T-helper 17 cell (primary cell): ENCODE data around the gene RUNX3. TPM values are rescaled to one million over a fixed set of nuclear protein-coding genes. Genes with fewer than 3 reads are reported as not detected.

ENCODE experiments used
- ATAC-seq: fragments of 150-1000 bp; cut with Tn5 transposase; 2 replicates; pipeline ENCODE4 v1.10.0; 2021; ENCODE audit warnings: mild to moderate bottlenecking, moderate library complexity
- DNase-seq, 3 donors: peaks; one replicate each; pipeline versions ENCODE4 v3.0.0 to v3.0.0-alpha.2; 2020 to 2021
- H3K9me3 ChIP-seq: one replicate; pipeline ENCODE4 v1.7.0; 2013; ENCODE audit warnings: low read length, mild to moderate bottlenecking; ENCODE audit not compliant: control insufficient read depth, poor library complexity, severe bottlenecking
- H3K27ac Mint-ChIP-seq: one replicate; pipeline ENCODE4 v1.8.0; 2022; ENCODE audit warnings: mild to moderate bottlenecking, moderate library complexity, mixed read lengths
- H3K27me3 Mint-ChIP-seq: one replicate; pipeline ENCODE4 v1.8.0; 2022; ENCODE audit warnings: mixed read lengths
- H3K36me3 Mint-ChIP-seq: one replicate; pipeline ENCODE4 v1.8.0; 2022; ENCODE audit warnings: low read depth, mixed read lengths
- H3K4me1 Mint-ChIP-seq: one replicate; pipeline ENCODE4 v1.8.0; 2022; ENCODE audit warnings: mild to moderate bottlenecking, mixed read lengths
- H3K4me3 Mint-ChIP-seq: one replicate; pipeline ENCODE4 v1.8.0; 2022; ENCODE audit warnings: mild to moderate bottlenecking, moderate library complexity, mixed read lengths
- total RNA-seq, 4 donors: library from RNA in 2 of 4; stranded (reverse) in 2 of 4; gene quantifications; one replicate each; pipeline ENCODE4 v1.2.3 and lab custom pipeline; 2022 to 2026

Gene RUNX3
- total RNA-seq, 2 donors from 2014 or later = 186 to 243 TPM

DNA sequence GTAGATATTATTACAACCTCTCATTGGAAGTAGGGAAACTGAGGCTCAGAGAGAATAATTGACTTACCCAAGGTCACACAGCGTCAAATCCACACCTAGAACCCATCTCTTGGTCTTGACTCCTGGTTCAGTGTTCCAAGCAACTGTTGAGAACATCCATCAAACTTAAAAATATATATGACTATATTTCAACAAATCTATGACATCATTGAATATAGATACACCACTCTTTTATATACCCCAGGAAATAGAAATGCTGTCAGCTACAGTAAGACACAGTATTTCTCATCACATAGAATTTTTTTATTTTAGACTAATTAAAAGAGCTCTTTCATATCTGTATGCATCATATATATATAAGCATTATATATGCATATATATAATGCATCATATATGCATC is 56.9 kb downstream of the RUNX3 start:
- Mint-ChIP-seq H3K4me1 (peaks cover 8% of the 10 kb centered on the region), H3K27ac (no peak overlapping the region), H3K27me3 (peaks cover 10% of the 10 kb centered on the region), H3K36me3 (no peaks in the 10 kb centered on the region), H3K4me3 (peak overlapping the region; percentile 31)
- no peak for DNase-seq
- no peak for ATAC-seq
- no peaks in the 10 kb centered on the region for H3K9me3 ChIP-seq

DNA sequence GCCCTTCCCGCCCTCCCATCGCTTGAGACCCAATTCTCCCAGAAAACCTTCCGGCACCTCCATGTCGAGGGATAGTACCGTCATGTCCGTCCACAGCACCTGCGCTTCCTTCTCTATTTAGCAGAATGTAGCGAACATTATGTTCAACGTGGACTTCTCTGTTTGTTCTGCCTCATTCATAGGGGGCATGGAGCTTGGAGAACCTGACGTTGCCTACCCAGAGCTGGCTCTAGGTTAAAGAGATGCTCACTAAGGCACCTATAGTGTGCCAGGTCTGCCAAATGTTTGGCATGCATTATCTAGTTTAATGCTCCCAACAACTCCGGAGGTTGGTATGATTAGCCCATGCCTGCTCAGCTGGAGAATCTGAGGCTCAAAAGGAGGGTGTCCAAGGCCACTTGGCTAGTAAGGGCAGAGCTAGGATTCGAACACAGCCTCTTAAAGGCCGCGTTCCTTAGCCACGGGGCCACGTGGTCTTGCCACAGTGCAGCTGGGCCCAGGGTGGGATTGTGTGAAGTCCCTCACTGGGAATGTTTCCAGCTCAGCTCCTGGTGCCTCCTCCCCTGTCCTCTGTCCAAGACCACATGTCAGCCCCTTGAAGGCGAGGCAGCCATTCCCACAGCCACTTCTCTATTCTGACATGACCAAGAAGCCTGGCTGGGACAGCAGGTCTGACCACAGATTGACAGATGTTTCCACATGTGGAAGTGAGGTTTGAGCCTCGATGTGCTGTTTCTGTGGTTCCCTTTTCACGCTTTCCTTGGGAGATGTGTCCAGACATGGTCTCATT is 57.8 kb downstream of the RUNX3 start:
- Mint-ChIP-seq H3K27ac (no peak overlapping the region), H3K27me3 (peaks cover 19% of the 10 kb centered on the region), H3K4me1 (peaks cover 11% of the 10 kb centered on the region), H3K4me3 (no peak overlapping the region), H3K36me3 (no peaks in the 10 kb centered on the region)
- DNase-seq = no peak
- no peaks in the 10 kb centered on the region for H3K9me3 ChIP-seq
- ATAC-seq = no peak

DNA sequence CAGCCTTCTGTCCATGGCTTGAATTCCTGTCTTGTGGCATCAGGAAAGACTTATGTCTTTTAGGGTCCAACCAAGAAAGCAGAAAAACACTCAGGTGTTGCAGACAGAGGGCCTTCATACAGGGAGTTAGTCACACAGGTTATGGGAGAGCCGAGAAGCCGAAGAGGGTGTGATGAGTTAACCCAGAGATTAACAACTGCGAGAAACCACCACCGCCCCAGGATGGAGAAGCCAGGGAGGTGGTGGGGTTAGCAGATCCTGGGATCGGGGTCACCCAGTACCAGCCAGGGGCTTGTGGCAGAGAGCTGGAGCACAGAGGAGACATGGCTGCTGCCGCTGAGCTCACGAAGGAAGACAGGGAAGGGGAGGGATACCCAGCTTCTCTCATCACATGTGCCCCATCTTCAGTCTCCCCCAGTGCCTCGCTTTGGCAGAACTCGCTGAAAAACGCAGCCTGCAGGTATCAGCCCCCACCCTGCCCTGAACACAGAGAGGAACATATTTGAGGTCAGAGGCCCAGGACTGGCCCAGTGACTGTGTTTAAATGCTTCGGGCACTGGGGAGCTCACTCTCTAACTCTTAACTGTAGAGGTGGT is 58.7 kb downstream of the RUNX3 start:
- Mint-ChIP-seq H3K27ac (no peak overlapping the region), H3K4me1 (peaks cover 11% of the 10 kb centered on the region), H3K27me3 (peaks cover 27% of the 10 kb centered on the region), H3K36me3 (no peaks in the 10 kb centered on the region), H3K4me3 (no peak overlapping the region)
- DNase-seq = no peak
- no peak for ATAC-seq
- no peaks in the 10 kb centered on the region for H3K9me3 ChIP-seq

DNA sequence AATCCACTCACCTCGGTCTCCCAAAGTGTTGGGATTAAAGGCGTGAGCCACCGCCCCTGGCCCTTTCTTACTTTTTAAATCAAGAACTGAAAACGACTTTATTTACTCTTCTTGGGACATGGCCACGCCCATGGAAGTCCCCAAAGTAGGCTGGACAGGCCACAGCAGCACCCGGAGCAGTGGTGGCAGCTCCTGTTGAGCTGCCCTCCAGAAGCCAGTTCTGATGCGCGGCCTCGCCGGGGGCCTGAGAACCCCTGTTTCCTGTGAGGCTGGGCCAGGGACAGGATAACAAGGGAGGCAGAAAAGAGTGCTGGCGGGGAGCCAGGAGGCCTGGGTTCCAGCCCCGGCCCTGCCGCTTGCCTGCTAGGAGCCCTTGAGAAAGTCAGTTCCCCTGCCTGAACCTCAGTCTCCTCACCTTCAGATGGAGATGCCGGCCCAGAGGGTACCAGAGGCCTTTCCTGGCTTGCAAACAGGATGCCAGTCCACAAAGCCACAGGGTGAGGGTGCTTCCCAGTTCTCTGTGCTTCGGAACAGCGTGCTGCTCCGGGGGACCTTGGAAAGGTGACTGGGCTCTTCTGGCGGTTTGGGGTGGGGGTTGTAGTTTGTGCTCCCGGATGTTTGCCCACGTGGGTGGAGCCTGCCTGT is 59.4 kb downstream of the RUNX3 start:
- no peak for DNase-seq
- Mint-ChIP-seq H3K36me3 (no peaks in the 10 kb centered on the region), H3K27ac (no peak overlapping the region)

DNA sequence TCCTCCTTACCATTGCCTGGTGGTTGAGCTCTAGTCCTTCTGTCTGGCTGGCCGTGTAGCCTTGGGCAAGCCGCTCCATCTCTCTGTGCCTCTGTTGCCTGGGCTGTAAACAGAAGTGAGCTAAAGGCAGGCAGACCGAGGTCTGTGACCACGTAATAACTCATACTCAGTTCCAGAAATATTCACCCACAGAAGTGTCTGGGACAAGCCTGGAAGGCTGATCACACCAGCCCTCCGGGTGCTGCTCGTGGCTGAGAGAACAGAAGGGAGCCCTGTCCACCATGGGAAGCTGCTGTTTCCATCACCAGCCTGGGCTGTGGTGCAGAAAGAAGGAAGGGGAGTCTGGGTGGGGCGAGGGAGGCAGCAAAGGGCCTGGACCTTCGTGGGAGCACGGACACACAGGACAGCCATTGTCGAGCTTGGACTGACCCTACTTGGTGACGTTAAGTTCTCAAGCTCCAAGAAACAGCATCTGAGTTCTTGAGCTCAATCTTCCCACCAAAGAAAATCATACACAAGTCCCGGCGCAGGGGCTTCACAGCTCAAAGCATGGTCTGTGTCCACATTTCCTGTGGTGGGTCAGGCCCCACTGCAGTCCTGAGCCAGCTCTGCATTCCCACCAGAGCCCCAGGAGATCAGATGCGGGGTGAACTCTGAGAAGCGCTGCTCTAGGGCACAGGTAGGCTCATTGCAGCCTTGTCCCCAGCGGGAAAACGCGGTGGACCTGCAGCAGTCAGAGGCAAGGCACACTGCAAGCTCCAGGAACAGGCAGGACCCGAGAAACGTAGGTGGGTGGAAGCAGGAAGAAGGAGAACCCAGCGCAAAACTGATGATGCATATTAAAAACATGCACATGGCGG is 61.8 kb downstream of the RUNX3 start:
- Mint-ChIP-seq H3K27me3 (peaks cover 37% of the 10 kb centered on the region), H3K4me3 (no peak overlapping the region), H3K4me1 (peaks cover 14% of the 10 kb centered on the region), H3K36me3 (no peaks in the 10 kb centered on the region), H3K27ac (peak overlapping the region; percentile 69)
- ATAC-seq (no peak), DNase-seq (no peak)
- H3K9me3 ChIP-seq = no peaks in the 10 kb centered on the region

More for the DNA sequence above, 59.4 kb downstream of the RUNX3 start:
- ATAC-seq = no peak
- no peaks in the 10 kb centered on the region for H3K9me3 ChIP-seq
- peak overlapping the region; percentile 52 for H3K4me3 Mint-ChIP-seq
- peaks cover 14% of the 10 kb centered on the region for H3K4me1 Mint-ChIP-seq
- H3K27me3 Mint-ChIP-seq = peaks cover 28% of the 10 kb centered on the region

DNA sequence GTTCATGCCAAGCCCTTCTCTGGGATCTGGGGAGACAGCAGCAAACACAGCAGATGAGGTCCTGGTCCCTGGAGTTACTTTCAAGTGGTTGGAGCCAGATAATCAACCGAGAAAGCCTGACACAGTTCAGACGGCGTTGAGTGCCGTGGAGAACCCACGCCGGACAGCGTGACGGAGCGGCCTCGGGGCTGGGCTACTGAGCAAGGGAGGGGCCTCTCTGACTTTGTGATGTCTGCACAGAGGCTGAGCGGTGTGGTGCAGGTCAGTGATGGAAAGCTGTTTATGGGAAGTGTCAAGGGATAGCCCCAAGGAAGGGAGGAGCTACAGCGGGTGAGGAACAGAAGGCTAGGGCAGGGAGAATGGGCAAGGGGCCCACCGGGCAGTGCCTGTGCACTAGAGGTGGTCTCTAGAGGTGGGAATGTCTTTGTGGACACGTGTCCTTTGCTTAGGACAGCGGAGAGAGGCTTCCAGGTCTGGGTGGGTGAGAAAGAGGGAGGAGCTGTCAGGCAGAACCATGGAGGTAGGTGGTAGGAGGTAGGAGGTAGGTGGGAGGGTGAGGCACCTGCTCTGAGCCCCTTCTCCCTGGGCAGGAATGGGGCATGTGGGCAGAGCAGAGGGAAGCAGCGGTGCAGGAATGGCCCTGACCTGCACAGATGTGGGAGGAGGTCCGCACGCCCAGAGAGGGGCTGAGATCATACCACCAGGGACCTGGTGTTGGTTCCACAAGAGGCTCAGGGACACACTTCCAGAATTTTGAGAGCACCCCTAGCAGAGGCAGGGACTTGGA is 62.8 kb downstream of the RUNX3 start:
- no peaks in the 10 kb centered on the region for H3K9me3 ChIP-seq
- Mint-ChIP-seq H3K4me3 (no peak overlapping the region), H3K4me1 (peaks cover 14% of the 10 kb centered on the region), H3K27me3 (peaks cover 40% of the 10 kb centered on the region), H3K36me3 (no peaks in the 10 kb centered on the region), H3K27ac (peak overlapping the region; percentile 57)
- DNase-seq = no peak
- ATAC-seq = no peak

DNA sequence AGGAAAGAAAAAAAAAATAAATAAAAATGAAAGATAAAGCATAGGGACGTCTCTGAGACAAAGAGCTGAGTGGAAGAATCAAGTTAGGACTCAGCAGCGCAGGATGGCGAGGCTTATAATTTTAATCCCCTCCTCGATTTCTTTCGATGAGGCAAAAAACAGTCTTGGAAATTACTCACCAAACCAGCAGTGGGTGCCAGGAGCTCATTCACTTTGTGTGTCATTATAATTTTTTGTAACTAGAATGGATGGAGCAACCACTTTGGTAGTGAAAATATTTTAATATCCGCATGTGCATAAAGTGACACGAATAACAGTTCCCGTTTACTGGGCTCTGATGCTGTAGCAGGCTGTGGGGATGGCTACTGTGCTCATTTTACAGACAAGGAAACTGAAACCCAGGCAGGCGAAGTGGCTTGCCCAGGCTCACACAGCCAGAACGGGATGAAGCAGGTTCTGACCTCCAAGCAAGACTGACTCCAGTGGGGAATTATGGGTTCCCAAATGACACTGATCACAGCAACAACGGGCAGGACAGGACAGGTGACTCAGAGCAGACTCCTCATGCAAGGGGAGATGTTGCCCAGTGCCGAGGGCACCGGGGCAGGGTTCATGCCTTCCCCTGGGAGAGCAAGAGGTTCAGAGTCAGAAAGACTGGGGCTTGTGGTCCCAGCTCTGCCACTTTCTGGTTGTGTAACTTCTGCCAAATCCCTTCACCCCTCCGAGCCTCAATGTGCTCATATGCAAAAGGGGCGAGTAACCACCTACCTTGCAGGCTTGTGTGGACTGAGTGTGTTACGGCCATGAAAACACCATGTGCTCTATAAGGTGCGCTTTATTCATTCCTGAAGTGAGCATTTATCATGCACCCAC is 63.6 kb downstream of the RUNX3 start:
- no peaks in the 10 kb centered on the region for H3K36me3 Mint-ChIP-seq
- ATAC-seq = no peak
- H3K4me1 Mint-ChIP-seq = peaks cover 10% of the 10 kb centered on the region
- peaks cover 38% of the 10 kb centered on the region for H3K27me3 Mint-ChIP-seq
- DNase-seq = no peak
- H3K4me3 Mint-ChIP-seq = no peak overlapping the region
- H3K27ac Mint-ChIP-seq = peak overlapping the region; percentile 57
- no peaks in the 10 kb centered on the region for H3K9me3 ChIP-seq

DNA sequence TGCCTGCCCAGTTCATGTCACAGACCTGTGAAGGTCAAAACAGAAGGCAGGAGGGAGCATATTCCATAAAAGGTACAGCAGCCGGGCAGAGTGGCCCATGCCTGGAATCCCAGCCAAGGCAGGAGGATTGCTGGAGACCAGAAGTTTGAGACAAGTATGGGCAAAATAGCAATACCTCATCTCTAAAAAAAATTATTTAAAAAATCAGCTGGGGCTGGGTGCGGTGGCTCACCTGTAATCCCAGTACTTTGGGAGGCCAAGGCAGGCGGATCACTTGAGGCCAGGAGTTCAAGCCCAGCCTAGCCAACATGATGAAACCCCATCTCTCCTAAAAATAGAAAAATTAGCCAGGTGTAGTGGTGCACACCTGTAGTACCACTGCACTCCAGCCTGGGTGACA is 64.5 kb downstream of the RUNX3 start:
- Mint-ChIP-seq H3K36me3 (no peaks in the 10 kb centered on the region), H3K4me3 (no peak overlapping the region), H3K4me1 (peaks cover 7% of the 10 kb centered on the region), H3K27me3 (peaks cover 34% of the 10 kb centered on the region), H3K27ac (peak overlapping the region; percentile 9)
- ATAC-seq (no peak), DNase-seq (no peak)
- no peaks in the 10 kb centered on the region for H3K9me3 ChIP-seq

DNA sequence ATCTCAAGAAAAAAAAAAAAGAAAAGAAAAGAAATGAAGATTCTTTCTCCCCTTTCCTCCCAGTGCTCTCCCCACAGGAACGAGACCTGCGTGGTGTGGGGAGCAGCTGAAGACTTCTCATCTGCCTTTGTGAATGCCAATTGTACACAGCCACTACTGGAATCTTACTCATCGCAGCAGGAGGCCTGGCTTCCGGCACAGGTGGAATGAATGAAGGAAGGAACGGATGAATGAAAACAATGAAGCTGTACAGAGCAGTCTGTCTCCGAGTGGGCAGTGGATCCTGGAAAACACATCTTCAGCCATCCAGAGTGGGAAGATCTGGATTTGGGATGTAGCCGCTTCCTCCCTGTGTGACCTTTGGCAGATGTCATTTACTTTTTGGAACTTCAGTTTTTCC is 64.9 kb downstream of the RUNX3 start:
- Mint-ChIP-seq H3K27ac (peak overlapping the region; percentile 9), H3K36me3 (no peaks in the 10 kb centered on the region), H3K4me3 (no peak overlapping the region), H3K27me3 (peaks cover 34% of the 10 kb centered on the region), H3K4me1 (peaks cover 5% of the 10 kb centered on the region)
- ATAC-seq = no peak
- DNase-seq = no peak
- no peaks in the 10 kb centered on the region for H3K9me3 ChIP-seq

DNA sequence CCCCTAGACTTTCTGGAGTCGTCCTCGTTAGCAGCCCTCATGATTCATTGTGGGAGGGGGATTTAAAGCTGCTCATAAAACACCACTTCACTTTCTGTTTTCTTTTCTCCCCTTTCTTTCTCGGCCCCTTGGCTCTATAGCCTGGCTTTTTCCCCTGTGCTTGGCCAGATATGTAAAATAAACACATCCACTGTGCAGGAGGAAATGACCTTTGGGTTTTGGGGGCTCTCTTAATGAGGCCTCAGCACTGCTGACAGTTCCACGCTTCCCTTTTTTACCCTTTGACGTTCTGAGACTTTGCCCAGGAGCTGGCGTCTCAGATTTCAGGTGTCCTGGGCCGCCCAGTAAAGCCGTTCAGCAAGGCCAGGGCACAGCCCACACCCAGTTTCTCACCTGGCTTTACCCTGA is 65.7 kb downstream of the RUNX3 start:
- no peaks in the 10 kb centered on the region for H3K36me3 Mint-ChIP-seq
- H3K27me3 Mint-ChIP-seq = peaks cover 34% of the 10 kb centered on the region
- no peak overlapping the region for H3K4me3 Mint-ChIP-seq
- no peaks in the 10 kb centered on the region for H3K9me3 ChIP-seq
- H3K4me1 Mint-ChIP-seq = peaks cover 5% of the 10 kb centered on the region
- DNase-seq (no peak), ATAC-seq (no peak)
- no peak overlapping the region for H3K27ac Mint-ChIP-seq

DNA sequence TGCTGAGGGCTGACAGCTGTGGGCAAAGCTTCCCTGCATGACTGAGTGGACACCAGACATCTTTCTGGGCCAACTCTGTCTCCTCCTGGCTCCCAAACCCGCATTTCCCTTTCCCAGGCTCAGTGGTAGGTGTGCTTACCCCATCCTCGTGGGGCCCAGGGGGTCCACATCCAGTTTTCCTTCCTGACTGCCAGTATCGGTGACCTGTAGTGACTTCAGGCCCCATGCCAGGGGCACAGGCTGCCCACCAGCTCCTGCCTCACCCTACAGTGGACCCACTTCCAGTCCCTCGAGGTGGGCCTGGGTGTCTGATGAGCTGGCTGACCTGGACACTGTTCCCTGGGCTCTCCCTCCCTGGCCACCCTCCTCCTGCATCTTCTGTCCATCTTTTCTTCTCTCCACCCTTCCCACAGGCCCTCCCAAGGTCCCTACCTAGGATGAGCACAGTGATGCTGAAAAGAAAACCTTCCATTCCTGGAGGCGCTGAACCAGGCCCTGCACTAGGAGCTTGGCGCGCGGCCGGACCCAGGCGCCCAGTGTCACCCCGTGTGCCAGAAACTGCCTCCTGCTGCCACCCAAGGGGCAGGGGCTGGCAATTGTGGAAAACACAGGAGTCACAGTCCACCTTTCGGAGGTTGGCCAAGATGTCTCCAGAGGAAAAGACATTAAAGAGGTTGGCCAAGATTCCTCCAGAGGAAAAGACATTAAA is 67.1 kb downstream of the RUNX3 start:
- ATAC-seq (no peak), DNase-seq (no peak)
- Mint-ChIP-seq H3K27me3 (peaks cover 28% of the 10 kb centered on the region), H3K4me3 (no peak overlapping the region), H3K36me3 (no peaks in the 10 kb centered on the region), H3K4me1 (peaks cover 3% of the 10 kb centered on the region), H3K27ac (no peak overlapping the region)
- H3K9me3 ChIP-seq = no peaks in the 10 kb centered on the region
